ENCODE measurements around the gene CCDC171.

DNA sequence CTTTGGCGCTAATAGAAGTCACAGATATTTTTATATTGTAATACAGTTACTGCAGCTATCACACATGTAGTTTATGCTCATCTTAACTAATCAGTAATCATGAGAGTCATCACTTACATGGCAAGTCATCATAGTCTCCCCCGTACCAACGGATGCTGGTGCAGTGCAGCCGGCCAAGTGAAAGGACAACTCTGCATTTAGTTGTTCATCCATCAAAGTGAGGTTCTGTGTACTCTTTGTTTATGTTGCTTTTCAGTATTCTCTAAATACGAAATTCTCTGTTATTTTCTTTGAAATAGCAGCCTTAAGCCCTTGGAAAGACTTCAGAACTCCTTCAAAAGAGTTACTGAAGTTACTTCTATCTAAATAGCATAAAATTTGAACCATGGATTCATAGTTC, 216.7 kb downstream of the CCDC171 start:
- TF ChIP-seq, protein P1, sequence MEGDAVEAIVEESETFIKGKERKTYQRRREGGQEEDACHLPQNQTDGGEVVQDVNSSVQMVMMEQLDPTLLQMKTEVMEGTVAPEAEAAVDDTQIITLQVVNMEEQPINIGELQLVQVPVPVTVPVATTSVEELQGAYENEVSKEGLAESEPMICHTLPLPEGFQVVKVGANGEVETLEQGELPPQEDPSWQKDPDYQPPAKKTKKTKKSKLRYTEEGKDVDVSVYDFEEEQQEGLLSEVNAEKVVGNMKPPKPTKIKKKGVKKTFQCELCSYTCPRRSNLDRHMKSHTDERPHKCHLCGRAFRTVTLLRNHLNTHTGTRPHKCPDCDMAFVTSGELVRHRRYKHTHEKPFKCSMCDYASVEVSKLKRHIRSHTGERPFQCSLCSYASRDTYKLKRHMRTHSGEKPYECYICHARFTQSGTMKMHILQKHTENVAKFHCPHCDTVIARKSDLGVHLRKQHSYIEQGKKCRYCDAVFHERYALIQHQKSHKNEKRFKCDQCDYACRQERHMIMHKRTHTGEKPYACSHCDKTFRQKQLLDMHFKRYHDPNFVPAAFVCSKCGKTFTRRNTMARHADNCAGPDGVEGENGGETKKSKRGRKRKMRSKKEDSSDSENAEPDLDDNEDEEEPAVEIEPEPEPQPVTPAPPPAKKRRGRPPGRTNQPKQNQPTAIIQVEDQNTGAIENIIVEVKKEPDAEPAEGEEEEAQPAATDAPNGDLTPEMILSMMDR (conservative IDR thresholded peaks at IDR 0.05; ENCODE audit: low read depth in 2 of 2) = no peak
- no peak for TF ChIP-seq ZNF114 (CRISPR knock-in tag; IDR thresholded peaks at IDR 0.05)
- no peak for TF ChIP-seq REST (IDR thresholded peaks at IDR 0.05; ENCODE audit: unreplicated experiment)
- TF ChIP-seq CREB1 (CRISPR knock-in tag; IDR thresholded peaks at IDR 0.05; ENCODE audit: low read depth) = no peak
- TF ChIP-seq JUNB (IDR thresholded peaks at IDR 0.05; ENCODE audit: unreplicated experiment) = no peak
- no peak for TF ChIP-seq POLR2AphosphoS5 (IDR thresholded peaks at IDR 0.05; ENCODE audit: low read depth)
- TF ChIP-seq, protein P2, sequence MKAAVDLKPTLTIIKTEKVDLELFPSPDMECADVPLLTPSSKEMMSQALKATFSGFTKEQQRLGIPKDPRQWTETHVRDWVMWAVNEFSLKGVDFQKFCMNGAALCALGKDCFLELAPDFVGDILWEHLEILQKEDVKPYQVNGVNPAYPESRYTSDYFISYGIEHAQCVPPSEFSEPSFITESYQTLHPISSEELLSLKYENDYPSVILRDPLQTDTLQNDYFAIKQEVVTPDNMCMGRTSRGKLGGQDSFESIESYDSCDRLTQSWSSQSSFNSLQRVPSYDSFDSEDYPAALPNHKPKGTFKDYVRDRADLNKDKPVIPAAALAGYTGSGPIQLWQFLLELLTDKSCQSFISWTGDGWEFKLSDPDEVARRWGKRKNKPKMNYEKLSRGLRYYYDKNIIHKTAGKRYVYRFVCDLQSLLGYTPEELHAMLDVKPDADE (IDR thresholded peaks at IDR 0.05) = no peak
- TF ChIP-seq EZH2 (IDR thresholded peaks at IDR 0.05; ENCODE audit: low read depth, unreplicated experiment) = no peak
- no peak for TF ChIP-seq EZH2phosphoT487 (IDR thresholded peaks at IDR 0.05; ENCODE audit: unreplicated experiment)
- TF ChIP-seq ZNF331 (CRISPR knock-in tag; IDR thresholded peaks at IDR 0.05; ENCODE audit: low read depth) = no peak
- TF ChIP-seq NANOG (IDR thresholded peaks at IDR 0.05; ENCODE audit: borderline replicate concordance) = no peak
- no peak for TF ChIP-seq STAT1 (IDR thresholded peaks at IDR 0.05; ENCODE audit: unreplicated experiment)
- TF ChIP-seq, protein P3, sequence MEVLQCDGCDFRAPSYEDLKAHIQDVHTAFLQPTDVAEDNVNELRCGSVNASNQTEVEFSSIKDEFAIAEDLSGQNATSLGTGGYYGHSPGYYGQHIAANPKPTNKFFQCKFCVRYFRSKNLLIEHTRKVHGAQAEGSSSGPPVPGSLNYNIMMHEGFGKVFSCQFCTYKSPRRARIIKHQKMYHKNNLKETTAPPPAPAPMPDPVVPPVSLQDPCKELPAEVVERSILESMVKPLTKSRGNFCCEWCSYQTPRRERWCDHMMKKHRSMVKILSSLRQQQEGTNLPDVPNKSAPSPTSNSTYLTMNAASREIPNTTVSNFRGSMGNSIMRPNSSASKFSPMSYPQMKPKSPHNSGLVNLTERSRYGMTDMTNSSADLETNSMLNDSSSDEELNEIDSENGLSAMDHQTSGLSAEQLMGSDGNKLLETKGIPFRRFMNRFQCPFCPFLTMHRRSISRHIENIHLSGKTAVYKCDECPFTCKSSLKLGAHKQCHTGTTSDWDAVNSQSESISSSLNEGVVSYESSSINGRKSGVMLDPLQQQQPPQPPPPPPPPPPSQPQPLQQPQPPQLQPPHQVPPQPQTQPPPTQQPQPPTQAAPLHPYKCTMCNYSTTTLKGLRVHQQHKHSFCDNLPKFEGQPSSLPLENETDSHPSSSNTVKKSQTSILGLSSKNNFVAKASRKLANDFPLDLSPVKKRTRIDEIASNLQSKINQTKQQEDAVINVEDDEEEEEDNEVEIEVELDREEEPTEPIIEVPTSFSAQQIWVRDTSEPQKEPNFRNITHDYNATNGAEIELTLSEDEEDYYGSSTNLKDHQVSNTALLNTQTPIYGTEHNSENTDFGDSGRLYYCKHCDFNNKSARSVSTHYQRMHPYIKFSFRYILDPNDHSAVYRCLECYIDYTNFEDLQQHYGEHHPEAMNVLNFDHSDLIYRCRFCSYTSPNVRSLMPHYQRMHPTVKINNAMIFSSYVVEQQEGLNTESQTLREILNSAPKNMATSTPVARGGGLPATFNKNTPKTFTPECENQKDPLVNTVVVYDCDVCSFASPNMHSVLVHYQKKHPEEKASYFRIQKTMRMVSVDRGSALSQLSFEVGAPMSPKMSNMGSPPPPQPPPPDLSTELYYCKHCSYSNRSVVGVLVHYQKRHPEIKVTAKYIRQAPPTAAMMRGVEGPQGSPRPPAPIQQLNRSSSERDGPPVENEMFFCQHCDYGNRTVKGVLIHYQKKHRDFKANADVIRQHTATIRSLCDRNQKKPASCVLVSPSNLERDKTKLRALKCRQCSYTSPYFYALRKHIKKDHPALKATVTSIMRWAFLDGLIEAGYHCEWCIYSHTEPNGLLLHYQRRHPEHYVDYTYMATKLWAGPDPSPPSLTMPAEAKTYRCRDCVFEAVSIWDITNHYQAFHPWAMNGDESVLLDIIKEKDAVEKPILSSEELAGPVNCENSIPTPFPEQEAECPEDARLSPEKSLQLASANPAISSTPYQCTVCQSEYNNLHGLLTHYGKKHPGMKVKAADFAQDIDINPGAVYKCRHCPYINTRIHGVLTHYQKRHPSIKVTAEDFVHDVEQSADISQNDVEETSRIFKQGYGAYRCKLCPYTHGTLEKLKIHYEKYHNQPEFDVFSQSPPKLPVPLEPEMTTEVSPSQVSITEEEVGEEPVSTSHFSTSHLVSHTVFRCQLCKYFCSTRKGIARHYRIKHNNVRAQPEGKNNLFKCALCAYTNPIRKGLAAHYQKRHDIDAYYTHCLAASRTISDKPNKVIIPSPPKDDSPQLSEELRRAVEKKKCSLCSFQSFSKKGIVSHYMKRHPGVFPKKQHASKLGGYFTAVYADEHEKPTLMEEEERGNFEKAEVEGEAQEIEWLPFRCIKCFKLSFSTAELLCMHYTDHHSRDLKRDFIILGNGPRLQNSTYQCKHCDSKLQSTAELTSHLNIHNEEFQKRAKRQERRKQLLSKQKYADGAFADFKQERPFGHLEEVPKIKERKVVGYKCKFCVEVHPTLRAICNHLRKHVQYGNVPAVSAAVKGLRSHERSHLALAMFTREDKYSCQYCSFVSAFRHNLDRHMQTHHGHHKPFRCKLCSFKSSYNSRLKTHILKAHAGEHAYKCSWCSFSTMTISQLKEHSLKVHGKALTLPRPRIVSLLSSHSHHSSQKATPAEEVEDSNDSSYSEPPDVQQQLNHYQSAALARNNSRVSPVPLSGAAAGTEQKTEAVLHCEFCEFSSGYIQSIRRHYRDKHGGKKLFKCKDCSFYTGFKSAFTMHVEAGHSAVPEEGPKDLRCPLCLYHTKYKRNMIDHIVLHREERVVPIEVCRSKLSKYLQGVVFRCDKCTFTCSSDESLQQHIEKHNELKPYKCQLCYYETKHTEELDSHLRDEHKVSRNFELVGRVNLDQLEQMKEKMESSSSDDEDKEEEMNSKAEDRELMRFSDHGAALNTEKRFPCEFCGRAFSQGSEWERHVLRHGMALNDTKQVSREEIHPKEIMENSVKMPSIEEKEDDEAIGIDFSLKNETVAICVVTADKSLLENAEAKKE (CRISPR knock-in tag; IDR thresholded peaks at IDR 0.05) = no peak

Data from GM23338 (cell line).